ENCODE results near the gene PRIMA1. TPM values are rescaled to one million over a fixed set of nuclear protein-coding genes. Genes with fewer than 3 reads are reported as not detected.

PRIMA1 gene
- total and polyA plus RNA-seq, 2 experiments from 2014 or later = 2.1 to 3.5 TPM

DNA sequence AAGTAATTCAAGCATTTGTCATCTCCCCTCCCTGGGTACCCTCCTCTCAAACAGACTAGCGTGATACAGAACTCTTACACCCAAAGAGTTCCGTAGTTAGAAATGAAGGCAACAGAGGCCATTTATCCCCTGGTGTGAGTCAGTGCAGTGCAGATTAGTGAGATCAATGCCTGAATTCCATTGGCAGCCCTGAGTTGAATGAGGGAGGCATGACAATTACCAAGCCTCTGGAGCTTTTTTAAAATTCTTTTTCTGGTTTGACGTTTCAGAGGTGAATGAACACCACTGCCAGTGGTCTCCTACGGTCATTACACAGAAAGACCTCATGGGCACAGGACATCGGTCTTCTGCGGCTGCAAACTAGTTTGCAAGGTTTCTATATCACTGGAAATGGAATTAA is 94.4 kb downstream of the PRIMA1 start:
- Histone ChIP-seq H3K4me2 (peak overlapping the region; percentile 28), H3K4me1 (ENCODE audit: insufficient read depth) (peaks cover 35% of the 10 kb centered on the region), H3F3A (replicated peaks; ENCODE audit: low read depth) (peaks cover 2% of the 10 kb centered on the region; the same call in 1 of the 2 replicates), H3K36me3 (ENCODE audit: insufficient read depth) (no peaks in the 10 kb centered on the region), H3K27me3 (ENCODE audit: insufficient read depth) (no peaks in the 10 kb centered on the region), H2AFZ (no peak overlapping the region), H3K4me3 (no peak overlapping the region), H3K27ac (ENCODE audit: low read depth) (peak overlapping the region; percentile 7; the same call in 1 of the 2 replicates), H4K20me1 (replicated peaks; ENCODE audit: insufficient read depth) (no peaks in the 10 kb centered on the region), H3K79me2 (replicated peaks; ENCODE audit: insufficient read depth) (no peaks in the 10 kb centered on the region), H3K9me2 (ENCODE audit: insufficient read depth) (no peaks in the 10 kb centered on the region)
- TF ChIP-seq, protein P1, sequence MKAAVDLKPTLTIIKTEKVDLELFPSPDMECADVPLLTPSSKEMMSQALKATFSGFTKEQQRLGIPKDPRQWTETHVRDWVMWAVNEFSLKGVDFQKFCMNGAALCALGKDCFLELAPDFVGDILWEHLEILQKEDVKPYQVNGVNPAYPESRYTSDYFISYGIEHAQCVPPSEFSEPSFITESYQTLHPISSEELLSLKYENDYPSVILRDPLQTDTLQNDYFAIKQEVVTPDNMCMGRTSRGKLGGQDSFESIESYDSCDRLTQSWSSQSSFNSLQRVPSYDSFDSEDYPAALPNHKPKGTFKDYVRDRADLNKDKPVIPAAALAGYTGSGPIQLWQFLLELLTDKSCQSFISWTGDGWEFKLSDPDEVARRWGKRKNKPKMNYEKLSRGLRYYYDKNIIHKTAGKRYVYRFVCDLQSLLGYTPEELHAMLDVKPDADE (IDR thresholded peaks at IDR 0.05) = no peak
- TF ChIP-seq, protein P2, sequence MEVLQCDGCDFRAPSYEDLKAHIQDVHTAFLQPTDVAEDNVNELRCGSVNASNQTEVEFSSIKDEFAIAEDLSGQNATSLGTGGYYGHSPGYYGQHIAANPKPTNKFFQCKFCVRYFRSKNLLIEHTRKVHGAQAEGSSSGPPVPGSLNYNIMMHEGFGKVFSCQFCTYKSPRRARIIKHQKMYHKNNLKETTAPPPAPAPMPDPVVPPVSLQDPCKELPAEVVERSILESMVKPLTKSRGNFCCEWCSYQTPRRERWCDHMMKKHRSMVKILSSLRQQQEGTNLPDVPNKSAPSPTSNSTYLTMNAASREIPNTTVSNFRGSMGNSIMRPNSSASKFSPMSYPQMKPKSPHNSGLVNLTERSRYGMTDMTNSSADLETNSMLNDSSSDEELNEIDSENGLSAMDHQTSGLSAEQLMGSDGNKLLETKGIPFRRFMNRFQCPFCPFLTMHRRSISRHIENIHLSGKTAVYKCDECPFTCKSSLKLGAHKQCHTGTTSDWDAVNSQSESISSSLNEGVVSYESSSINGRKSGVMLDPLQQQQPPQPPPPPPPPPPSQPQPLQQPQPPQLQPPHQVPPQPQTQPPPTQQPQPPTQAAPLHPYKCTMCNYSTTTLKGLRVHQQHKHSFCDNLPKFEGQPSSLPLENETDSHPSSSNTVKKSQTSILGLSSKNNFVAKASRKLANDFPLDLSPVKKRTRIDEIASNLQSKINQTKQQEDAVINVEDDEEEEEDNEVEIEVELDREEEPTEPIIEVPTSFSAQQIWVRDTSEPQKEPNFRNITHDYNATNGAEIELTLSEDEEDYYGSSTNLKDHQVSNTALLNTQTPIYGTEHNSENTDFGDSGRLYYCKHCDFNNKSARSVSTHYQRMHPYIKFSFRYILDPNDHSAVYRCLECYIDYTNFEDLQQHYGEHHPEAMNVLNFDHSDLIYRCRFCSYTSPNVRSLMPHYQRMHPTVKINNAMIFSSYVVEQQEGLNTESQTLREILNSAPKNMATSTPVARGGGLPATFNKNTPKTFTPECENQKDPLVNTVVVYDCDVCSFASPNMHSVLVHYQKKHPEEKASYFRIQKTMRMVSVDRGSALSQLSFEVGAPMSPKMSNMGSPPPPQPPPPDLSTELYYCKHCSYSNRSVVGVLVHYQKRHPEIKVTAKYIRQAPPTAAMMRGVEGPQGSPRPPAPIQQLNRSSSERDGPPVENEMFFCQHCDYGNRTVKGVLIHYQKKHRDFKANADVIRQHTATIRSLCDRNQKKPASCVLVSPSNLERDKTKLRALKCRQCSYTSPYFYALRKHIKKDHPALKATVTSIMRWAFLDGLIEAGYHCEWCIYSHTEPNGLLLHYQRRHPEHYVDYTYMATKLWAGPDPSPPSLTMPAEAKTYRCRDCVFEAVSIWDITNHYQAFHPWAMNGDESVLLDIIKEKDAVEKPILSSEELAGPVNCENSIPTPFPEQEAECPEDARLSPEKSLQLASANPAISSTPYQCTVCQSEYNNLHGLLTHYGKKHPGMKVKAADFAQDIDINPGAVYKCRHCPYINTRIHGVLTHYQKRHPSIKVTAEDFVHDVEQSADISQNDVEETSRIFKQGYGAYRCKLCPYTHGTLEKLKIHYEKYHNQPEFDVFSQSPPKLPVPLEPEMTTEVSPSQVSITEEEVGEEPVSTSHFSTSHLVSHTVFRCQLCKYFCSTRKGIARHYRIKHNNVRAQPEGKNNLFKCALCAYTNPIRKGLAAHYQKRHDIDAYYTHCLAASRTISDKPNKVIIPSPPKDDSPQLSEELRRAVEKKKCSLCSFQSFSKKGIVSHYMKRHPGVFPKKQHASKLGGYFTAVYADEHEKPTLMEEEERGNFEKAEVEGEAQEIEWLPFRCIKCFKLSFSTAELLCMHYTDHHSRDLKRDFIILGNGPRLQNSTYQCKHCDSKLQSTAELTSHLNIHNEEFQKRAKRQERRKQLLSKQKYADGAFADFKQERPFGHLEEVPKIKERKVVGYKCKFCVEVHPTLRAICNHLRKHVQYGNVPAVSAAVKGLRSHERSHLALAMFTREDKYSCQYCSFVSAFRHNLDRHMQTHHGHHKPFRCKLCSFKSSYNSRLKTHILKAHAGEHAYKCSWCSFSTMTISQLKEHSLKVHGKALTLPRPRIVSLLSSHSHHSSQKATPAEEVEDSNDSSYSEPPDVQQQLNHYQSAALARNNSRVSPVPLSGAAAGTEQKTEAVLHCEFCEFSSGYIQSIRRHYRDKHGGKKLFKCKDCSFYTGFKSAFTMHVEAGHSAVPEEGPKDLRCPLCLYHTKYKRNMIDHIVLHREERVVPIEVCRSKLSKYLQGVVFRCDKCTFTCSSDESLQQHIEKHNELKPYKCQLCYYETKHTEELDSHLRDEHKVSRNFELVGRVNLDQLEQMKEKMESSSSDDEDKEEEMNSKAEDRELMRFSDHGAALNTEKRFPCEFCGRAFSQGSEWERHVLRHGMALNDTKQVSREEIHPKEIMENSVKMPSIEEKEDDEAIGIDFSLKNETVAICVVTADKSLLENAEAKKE (CRISPR knock-in tag; IDR thresholded peaks at IDR 0.05) = peak; percentile 73
- H3K27me3 Mint-ChIP-seq (ENCODE audit: insufficient read depth, low read depth, poor library complexity) = peaks cover 3% of the 10 kb centered on the region
- peak; percentile 58 for DNase-seq (ENCODE audit: low spot score)
- ATAC-seq = peak; percentile 91
- H3K36me3 Mint-ChIP-seq (ENCODE audit: low read depth) = peaks cover 15% of the 10 kb centered on the region
- H3K4me1 Mint-ChIP-seq = peaks cover 41% of the 10 kb centered on the region
- no peak overlapping the region for H3K4me3 Mint-ChIP-seq
- H3K27ac Mint-ChIP-seq = peak overlapping the region; percentile 39; the same call in 1 of the 2 replicates
- peaks cover 6% of the 10 kb centered on the region; the same call in 2 of the 3 replicates for H3K9me3 Mint-ChIP-seq

DNA sequence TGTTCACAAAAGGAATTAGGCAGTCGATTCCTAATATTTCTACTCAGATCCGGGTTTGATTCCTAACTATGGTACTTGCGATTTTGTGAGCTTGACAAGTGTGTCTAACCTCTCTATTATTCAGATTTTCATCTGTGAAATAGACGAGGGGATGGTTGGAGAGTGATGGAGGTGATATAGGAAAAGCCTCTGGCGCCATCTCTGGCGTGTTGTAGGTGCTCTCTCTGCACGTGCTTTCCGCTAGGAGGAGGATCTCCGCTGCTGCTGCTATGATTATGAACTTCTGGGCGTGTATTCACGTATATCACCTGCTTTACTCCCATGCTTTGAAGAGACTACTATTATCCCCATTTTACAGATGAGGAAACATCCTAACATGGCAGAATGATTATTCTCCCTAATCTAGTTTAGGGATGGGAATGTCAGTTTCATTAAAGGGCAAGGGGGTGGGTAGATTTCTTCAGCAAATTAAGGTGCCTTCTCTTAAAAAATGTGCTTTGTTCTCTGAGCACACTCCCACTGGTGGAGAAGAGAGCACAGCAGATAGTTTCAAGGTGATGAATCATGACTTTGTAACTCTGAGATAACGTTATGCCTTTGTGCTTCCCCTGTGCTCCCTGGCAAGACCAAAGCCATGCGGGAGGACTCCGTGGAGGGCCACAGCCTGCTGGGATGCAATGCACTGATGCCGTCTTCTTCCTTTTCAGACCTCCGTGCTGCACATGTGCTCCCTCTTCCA is 97.1 kb downstream of the PRIMA1 start:
- DNase-seq (ENCODE audit: low spot score) (peak; percentile 58), ATAC-seq (peak; percentile 8; the same call in 1 of the 3 replicates)
- Histone ChIP-seq H3K4me2 (no peak overlapping the region), H2AFZ (no peak overlapping the region), H3K4me1 (ENCODE audit: insufficient read depth) (peaks cover 55% of the 10 kb centered on the region), H3K4me3 (no peak overlapping the region), H3K27me3 (ENCODE audit: insufficient read depth) (no peaks in the 10 kb centered on the region), H3K79me2 (replicated peaks; ENCODE audit: insufficient read depth) (no peaks in the 10 kb centered on the region), H3K9me2 (ENCODE audit: insufficient read depth) (no peaks in the 10 kb centered on the region), H3K36me3 (ENCODE audit: insufficient read depth) (no peaks in the 10 kb centered on the region), H3K27ac (ENCODE audit: low read depth) (no peak overlapping the region), H3F3A (replicated peaks; ENCODE audit: low read depth) (peaks cover 4% of the 10 kb centered on the region; the same call in 1 of the 2 replicates), H4K20me1 (replicated peaks; ENCODE audit: insufficient read depth) (no peaks in the 10 kb centered on the region)
- H3K27me3 Mint-ChIP-seq (ENCODE audit: insufficient read depth, low read depth, poor library complexity) = peaks cover 3% of the 10 kb centered on the region
- no peaks in the 10 kb centered on the region for H3K9me3 Mint-ChIP-seq
- H3K4me3 Mint-ChIP-seq = no peak overlapping the region
- H3K36me3 Mint-ChIP-seq (ENCODE audit: low read depth) = peaks cover 8% of the 10 kb centered on the region; the same call in 2 of the 3 replicates
- H3K4me1 Mint-ChIP-seq = peaks cover 66% of the 10 kb centered on the region
- H3K27ac Mint-ChIP-seq = no peak overlapping the region
- TF ChIP-seq, protein P3, sequence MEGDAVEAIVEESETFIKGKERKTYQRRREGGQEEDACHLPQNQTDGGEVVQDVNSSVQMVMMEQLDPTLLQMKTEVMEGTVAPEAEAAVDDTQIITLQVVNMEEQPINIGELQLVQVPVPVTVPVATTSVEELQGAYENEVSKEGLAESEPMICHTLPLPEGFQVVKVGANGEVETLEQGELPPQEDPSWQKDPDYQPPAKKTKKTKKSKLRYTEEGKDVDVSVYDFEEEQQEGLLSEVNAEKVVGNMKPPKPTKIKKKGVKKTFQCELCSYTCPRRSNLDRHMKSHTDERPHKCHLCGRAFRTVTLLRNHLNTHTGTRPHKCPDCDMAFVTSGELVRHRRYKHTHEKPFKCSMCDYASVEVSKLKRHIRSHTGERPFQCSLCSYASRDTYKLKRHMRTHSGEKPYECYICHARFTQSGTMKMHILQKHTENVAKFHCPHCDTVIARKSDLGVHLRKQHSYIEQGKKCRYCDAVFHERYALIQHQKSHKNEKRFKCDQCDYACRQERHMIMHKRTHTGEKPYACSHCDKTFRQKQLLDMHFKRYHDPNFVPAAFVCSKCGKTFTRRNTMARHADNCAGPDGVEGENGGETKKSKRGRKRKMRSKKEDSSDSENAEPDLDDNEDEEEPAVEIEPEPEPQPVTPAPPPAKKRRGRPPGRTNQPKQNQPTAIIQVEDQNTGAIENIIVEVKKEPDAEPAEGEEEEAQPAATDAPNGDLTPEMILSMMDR (conservative IDR thresholded peaks at IDR 0.05; ENCODE audit: low read depth in 2 of 2) = peak; percentile 59 to 69

All from GM23338 (cell line).